ENCODE measurements around the gene BDH2.

DNA sequence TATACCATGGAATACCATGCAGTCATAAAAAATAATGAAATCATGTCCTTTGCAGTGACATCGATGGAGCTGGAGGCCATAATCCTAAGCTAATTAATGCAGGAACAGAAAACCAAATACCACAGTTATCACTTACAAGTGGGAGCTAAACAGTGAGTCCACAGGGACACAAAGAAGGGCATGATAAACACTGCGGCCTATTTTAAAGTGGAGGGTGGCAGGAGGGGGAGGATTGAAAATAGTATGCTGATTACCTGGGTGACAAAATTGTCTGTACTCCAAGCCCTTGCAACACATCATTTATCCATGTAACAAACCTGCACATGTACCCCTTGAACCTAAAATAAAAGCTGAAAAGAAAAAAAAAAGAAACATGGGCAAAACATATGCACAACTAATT lies 63.5 kb downstream of the BDH2 start:
- TF ChIP-seq CTCF (IDR thresholded peaks at IDR 0.05), result no peak
- TF ChIP-seq ZFX (IDR thresholded peaks at IDR 0.05; ENCODE audit: borderline replicate concordance), result no peak
